Prostate gland (tissue), 2 donors: ENCODE measurements around the gene RBPJL. TPM values are rescaled to one million over a fixed set of nuclear protein-coding genes. Genes with fewer than 3 reads are reported as not detected.

Source experiments
- DNase-seq: peaks from one replicate; pipeline ENCODE4 v3.0.0-alpha.2; 2019; ENCODE audit warnings: low spot score
- H3K27ac ChIP-seq, 2 donors: fragments of 200-600 bp; sonication (generic); 2 replicates each; pipeline ENCODE4 v1.5.1; 2017 to 2019
- H3K27me3 ChIP-seq: fragments of 200-600 bp; sonication (generic); replicated peaks from 2 replicates; pipeline ENCODE4 v1.5.1; 2019; ENCODE audit not compliant: insufficient read depth
- H3K36me3 ChIP-seq, 2 donors: fragments of 200-600 bp; sonication (generic); 1 replicate in 1 of 2; 2 replicates in 1 of 2; pipeline versions ENCODE4 v1.5.1 to v1.8.1; 2017 to 2019
- H3K4me1 ChIP-seq: fragments of 200-600 bp; sonication (generic); replicated peaks from 2 replicates; pipeline ENCODE4 v1.5.1; 2019
- H3K4me3 ChIP-seq, 2 donors: fragments of 200-600 bp; sonication (generic); 2 replicates each; pipeline ENCODE4 v1.5.1; 2017 to 2019
- H3K9me3 ChIP-seq: fragments of 200-600 bp; sonication (generic); 2 replicates; pipeline ENCODE4 v1.5.1; 2017
- POLR2A ChIP-seq: fragments of 450-650 bp; IDR thresholded peaks from one replicate; pipeline ENCODE4 v1.6.1; 2016; ENCODE audit warnings: antibody characterized with exemption, mild to moderate bottlenecking
- POLR2AphosphoS5 ChIP-seq: sonication (generic); formaldehyde crosslinking; IDR thresholded peaks from one replicate; pipeline ENCODE4 v1.6.1; 2017; ENCODE audit warnings: antibody characterized with exemption
- WGBS: methylation state at CpG from one replicate; pipeline ENCODE4 v1.1.5; 2018; 5-methylcytosine and 5-hydroxymethylcytosine counted together
- intact Hi-C: fragments of 100-400 bp; cut with DNase I; formaldehyde crosslinking; loops from one replicate; pipeline ENCODE4 v1.14.2; 2022
- total RNA-seq, 2 donors: library from RNA; depleted of rRNA; stranded (reverse); fragments of >200 nt; gene quantifications; one replicate each; pipeline ENCODE4 v1.1.0, GENCODE V29; 2016
- TF ChIP-seq, protein P1 (sequence below), 4 experiments: fragments of 200-600 bp in 2 of 4; fragments of 450-650 bp in 2 of 4; sonication (generic) in 2 of 4; IDR thresholded peaks; 1 replicate in 3 of 4; 2 replicates in 1 of 4; pipeline ENCODE4 v1.5.1; 2016 to 2019; ENCODE audit warnings: antibody characterized with exemption in 4 of 4, mild to moderate bottlenecking in 2 of 4, moderate library complexity in 2 of 4

Gene RBPJL
- total RNA-seq, 2 donors from 2014 or later: not detected

DNA sequence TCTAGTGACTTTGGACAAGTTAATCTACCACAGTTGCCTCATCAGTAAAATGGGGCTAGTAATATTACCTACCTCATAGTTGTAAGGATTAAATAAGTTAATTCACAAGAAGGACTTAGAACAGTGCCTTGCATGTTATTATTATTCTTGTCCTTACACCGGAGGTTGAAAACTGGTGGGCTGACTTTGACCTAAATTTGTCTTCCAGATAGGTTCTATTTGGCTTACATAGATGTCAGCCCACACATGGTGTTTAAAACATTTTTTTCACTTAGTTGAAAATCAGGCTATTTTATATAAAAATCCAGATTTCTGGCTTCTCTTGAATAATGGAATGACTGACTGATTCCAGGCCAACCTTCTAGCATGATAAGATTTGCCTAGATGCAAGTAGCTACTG lies 59.6 kb downstream of the RBPJL start:
- DNase-seq: no peak
- H3K36me3 ChIP-seq: peaks cover 6 to 8% of the 10 kb centered on the region in 2 donors
- no peak overlapping the region for H3K4me3 ChIP-seq
- 79% methylated on average over 1 of the region's 1 CpG for WGBS
- H3K9me3 ChIP-seq: no peaks in the 10 kb centered on the region
- H3K4me1 ChIP-seq: no peaks in the 10 kb centered on the region
- intact Hi-C loops: no loop called here
- no peaks in the 10 kb centered on the region for H3K27me3 ChIP-seq
- no peak overlapping the region for H3K27ac ChIP-seq
- TF ChIP-seq, protein P1, sequence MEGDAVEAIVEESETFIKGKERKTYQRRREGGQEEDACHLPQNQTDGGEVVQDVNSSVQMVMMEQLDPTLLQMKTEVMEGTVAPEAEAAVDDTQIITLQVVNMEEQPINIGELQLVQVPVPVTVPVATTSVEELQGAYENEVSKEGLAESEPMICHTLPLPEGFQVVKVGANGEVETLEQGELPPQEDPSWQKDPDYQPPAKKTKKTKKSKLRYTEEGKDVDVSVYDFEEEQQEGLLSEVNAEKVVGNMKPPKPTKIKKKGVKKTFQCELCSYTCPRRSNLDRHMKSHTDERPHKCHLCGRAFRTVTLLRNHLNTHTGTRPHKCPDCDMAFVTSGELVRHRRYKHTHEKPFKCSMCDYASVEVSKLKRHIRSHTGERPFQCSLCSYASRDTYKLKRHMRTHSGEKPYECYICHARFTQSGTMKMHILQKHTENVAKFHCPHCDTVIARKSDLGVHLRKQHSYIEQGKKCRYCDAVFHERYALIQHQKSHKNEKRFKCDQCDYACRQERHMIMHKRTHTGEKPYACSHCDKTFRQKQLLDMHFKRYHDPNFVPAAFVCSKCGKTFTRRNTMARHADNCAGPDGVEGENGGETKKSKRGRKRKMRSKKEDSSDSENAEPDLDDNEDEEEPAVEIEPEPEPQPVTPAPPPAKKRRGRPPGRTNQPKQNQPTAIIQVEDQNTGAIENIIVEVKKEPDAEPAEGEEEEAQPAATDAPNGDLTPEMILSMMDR (IDR thresholded peaks at IDR 0.05): no peak
- no peak for TF ChIP-seq POLR2A
- TF ChIP-seq POLR2AphosphoS5: no peak

DNA sequence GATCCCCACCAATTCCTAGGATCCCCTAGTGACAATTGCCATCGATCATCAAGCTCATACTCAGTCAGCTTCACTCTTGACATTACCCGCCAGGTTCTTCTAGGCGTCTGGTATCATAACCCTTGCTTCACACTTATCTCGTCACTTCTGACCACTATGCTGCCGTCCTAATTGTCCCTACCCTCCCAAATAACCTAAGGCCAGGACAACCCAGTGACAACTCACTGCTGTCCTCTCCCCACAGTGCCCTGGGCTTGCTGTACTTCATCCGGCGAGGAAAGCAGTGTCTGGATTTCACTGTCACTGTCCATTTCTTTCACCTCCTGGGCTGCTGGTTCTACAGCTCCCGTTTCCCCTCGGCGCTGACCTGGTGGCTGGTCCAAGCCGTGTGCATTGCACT lies 60.0 kb downstream of the RBPJL start:
- no peak for DNase-seq
- Histone ChIP-seq H3K9me3 (no peaks in the 10 kb centered on the region), H3K36me3 (peaks cover 6 to 8% of the 10 kb centered on the region in 2 donors), H3K27ac (no peak overlapping the region), H3K27me3 (no peaks in the 10 kb centered on the region), H3K4me1 (no peaks in the 10 kb centered on the region), H3K4me3 (no peak overlapping the region)
- intact Hi-C loops: no loop called here
- TF ChIP-seq POLR2AphosphoS5 (no peak), POLR2A (no peak)
- TF ChIP-seq, protein P1 (IDR thresholded peaks at IDR 0.05): no peak
- WGBS: 86% methylated on average over 11 of the region's 11 CpGs

DNA sequence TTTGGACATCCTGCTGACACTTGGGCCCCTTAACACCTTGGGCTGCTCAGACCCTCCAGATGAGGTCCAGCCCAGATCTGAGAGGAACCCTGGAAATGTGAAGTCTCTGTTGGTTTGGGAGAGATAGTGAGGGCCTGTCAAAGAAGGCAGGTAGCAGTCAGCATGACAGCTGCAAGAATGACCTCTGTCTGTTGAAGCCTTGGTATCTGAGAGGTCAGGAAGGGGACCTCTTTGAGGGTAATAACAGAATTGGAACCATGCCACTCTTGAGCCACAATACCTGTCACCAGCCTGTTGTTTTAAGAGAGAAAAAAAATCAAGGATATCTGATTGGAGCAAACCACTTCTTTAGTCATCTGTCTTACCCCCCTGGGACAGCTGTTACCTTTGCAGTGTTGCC lies 60.5 kb downstream of the RBPJL start:
- Histone ChIP-seq H3K9me3 (no peaks in the 10 kb centered on the region), H3K4me1 (no peaks in the 10 kb centered on the region), H3K27me3 (no peaks in the 10 kb centered on the region), H3K36me3 (peaks cover 6 to 8% of the 10 kb centered on the region in 2 donors), H3K4me3 (no peak overlapping the region), H3K27ac (no peak overlapping the region)
- DNase-seq: no peak
- TF ChIP-seq POLR2AphosphoS5: no peak
- no peak for TF ChIP-seq POLR2A
- TF ChIP-seq, protein P1 (IDR thresholded peaks at IDR 0.05): no peak
- intact Hi-C loops: no loop called here

Other genes starting within 250 kb of the RBPJL start
- 1 to 10 TPM in 1 of 2 donors, under 1 TPM in 1; 0.09 to 4.7 TPM for gene KCNS1, start 205.7 kb upstream of the RBPJL start, total RNA-seq
- 1 to 10 TPM; 1.0 to 2.3 TPM for gene WFDC5, start 191.7 kb upstream of the RBPJL start, total RNA-seq
- not detected for gene WFDC12, start 182.4 kb upstream of the RBPJL start, total RNA-seq
- 1 to 10 TPM in 1 of 2 donors, not detected in 1; 1.5 TPM for gene PI3, start 131.9 kb upstream of the RBPJL start, total RNA-seq
- gene SEMG1, start 99.8 kb upstream of the RBPJL start, total RNA-seq: 100 to 1,000 TPM in 1 of 2 donors, under 1 TPM in 1; 0.14 to 250 TPM
- gene SEMG2, start 85.5 kb upstream of the RBPJL start, total RNA-seq: 10 to 100 TPM in 1 of 2 donors, under 1 TPM in 1; 0.18 to 70.5 TPM
- gene SLPI, start 52.3 kb upstream of the RBPJL start, total RNA-seq: 100 to 1,000 TPM; 168 to 202 TPM
- gene MATN4, start 1.5 kb downstream of the RBPJL start, total RNA-seq: under 1 TPM in 1 of 2 donors, not detected in 1; 0.34 TPM
- 100 to 1,000 TPM; 123 to 266 TPM for gene SDC4, start 41.6 kb downstream of the RBPJL start, total RNA-seq
- 10 to 100 TPM; 29.3 to 57.4 TPM for gene SYS1, start 56.3 kb downstream of the RBPJL start, total RNA-seq
- gene TP53TG5, start 71.5 kb downstream of the RBPJL start, total RNA-seq: under 1 TPM in 1 of 2 donors, not detected in 1; 0.51 TPM
- gene DBNDD2, start 101.4 kb downstream of the RBPJL start, total RNA-seq: 10 to 100 TPM; 33.7 to 34.4 TPM
- 100 to 1,000 TPM in 1 of 2 donors, 10 to 100 TPM in 1; 91.8 to 136 TPM for gene PIGT, start 109.3 kb downstream of the RBPJL start, total RNA-seq
- gene WFDC2, start 162.9 kb downstream of the RBPJL start, total RNA-seq: 100 to 1,000 TPM in 1 of 2 donors, 10 to 100 TPM in 1; 100.0 to 122 TPM
- gene SPINT3, start 208.8 kb downstream of the RBPJL start, total RNA-seq: not detected
- 10 to 100 TPM in 1 of 2 donors, not detected in 1; 34.8 TPM for gene WFDC6, start 232.6 kb downstream of the RBPJL start, total RNA-seq
- 100 to 1,000 TPM in 1 of 2 donors, not detected in 1; 137 TPM for gene EPPIN, start 240.6 kb downstream of the RBPJL start, total RNA-seq